A549 (cell line): ENCODE results near the gene SOWAHC. TPM values are rescaled to one million over a fixed set of nuclear protein-coding genes. Genes with fewer than 3 reads are reported as not detected.
A peak's percentile ranks its signal among the peaks of the same experiment; 100 is the strongest.

Experiments used
- ATAC-seq, 2 experiments: fragments of 200-7000 bp in 1 of 2; fragments of >200 bp in 1 of 2; cut with Nextera tagmentation in 1 of 2; cut with Tn5 transposase in 1 of 2; 3 replicates each; pipeline versions ENCODE4 v1.8.0 to v1.9.1; 2018 to 2020; ENCODE audit warnings: mild to moderate bottlenecking in 1 of 2, moderate library complexity in 1 of 2
- CTCF ChIA-PET: fragments of 300-600 bp; sonication (Branson Sonifier 250); formaldehyde crosslinking; extraction: SDS; loops from one replicate; lab custom pipeline; 2021; ENCODE audit warnings: antibody characterized with exemption, inconsistent platforms; lab: Yijun Ruan, JAX
- POLR2A ChIA-PET: fragments of 350-600 bp; formaldehyde crosslinking; extraction: SDS; loops from one replicate; lab custom pipeline; 2021; ENCODE audit warnings: antibody characterized with exemption, inconsistent platforms; lab: Yijun Ruan, JAX
- DNase-seq, 2 experiments: peaks; one replicate each; pipeline versions ENCODE4 v3.0.0 to v3.0.0-alpha.2; 2011 to 2016; ENCODE audit warnings: low read depth in 1 of 2, low spot score in 1 of 2
- FAIRE-seq: peaks from 2 replicates; lab custom pipeline; 2011; peaks lifted over from hg19 to GRCh38; lab: Jason Lieb, UNC
- H3K27ac ChIP-seq, 2 experiments: fragments of >200 bp; sonication (Bioruptor Twin); formaldehyde crosslinking; 3 replicates each; pipeline ENCODE4 v1.5.1; 2016 to 2017
- H3K4me1 ChIP-seq: fragments of >200 bp; sonication (Bioruptor Twin); formaldehyde crosslinking; 3 replicates; pipeline ENCODE4 v1.6.1; 2016
- H3K4me2 ChIP-seq: fragments of >200 bp; sonication (Bioruptor Twin); formaldehyde crosslinking; 3 replicates; pipeline ENCODE4 v1.6.1; 2016
- H3K4me3 ChIP-seq: fragments of >200 bp; sonication (Bioruptor Twin); formaldehyde crosslinking; 3 replicates; pipeline ENCODE4 v1.5.1; 2016
- H3K9me3 ChIP-seq: fragments of >200 bp; sonication (Bioruptor Twin); formaldehyde crosslinking; 3 replicates; pipeline ENCODE4 v1.6.1; 2016
- CBX8 ChIP-seq: fragments of 200-600 bp; sonication (generic); IDR thresholded peaks from 2 replicates; pipeline ENCODE4 v1.6.1; 2016
- CHD2 ChIP-seq: fragments of 150-350 bp; IDR thresholded peaks from 2 replicates; pipeline ENCODE4 v1.6.1; 2014; ENCODE audit warnings: low read length; ENCODE audit not compliant: partially characterized antibody
- EHF ChIP-seq: fragments of 250-450 bp; sonication (Bioruptor Pico); IDR thresholded peaks from 2 replicates; pipeline ENCODE4 v1.5.0; 2020; ENCODE audit warnings: mild to moderate bottlenecking
- EP300 ChIP-seq, 2 experiments: fragments of >200 bp; sonication (Bioruptor Twin); formaldehyde crosslinking; IDR thresholded peaks; 2 replicates in 1 of 2; 3 replicates in 1 of 2; pipeline ENCODE4 v1.6.1; 2016 to 2017
- FOSB ChIP-seq: fragments of 250-450 bp; sonication (Bioruptor Pico); IDR thresholded peaks from 2 replicates; pipeline ENCODE4 v1.5.0; 2020; ENCODE audit warnings: mild to moderate bottlenecking, moderate library complexity
- FOSL2 ChIP-seq, 2 experiments: fragments of 450-650 bp in 1 of 2; fragments of >200 bp in 1 of 2; sonication (Bioruptor Twin) in 1 of 2; formaldehyde crosslinking; IDR thresholded peaks; 2 replicates each; pipeline versions ENCODE4 v1.5.0 to v1.6.1; 2016 to 2020; ENCODE audit warnings: mild to moderate bottlenecking in 1 of 2, moderate library complexity in 1 of 2
- HDAC2 ChIP-seq: fragments of 200-600 bp; sonication (generic); IDR thresholded peaks from 2 replicates; pipeline ENCODE4 v1.6.1; 2016
- HOXA7 ChIP-seq: fragments of 250-450 bp; sonication (Bioruptor Pico); IDR thresholded peaks from 2 replicates; pipeline ENCODE4 v1.5.0; 2020; ENCODE audit warnings: mild to moderate bottlenecking, moderate library complexity
- HOXB13 ChIP-seq: fragments of 250-450 bp; sonication (Bioruptor Pico); IDR thresholded peaks from 2 replicates; pipeline ENCODE4 v1.5.0; 2020; ENCODE audit warnings: low read depth, mild to moderate bottlenecking, moderate library complexity
- HOXB5 ChIP-seq: fragments of 250-450 bp; sonication (Bioruptor Pico); IDR thresholded peaks from 2 replicates; pipeline ENCODE4 v1.5.0; 2020; ENCODE audit warnings: mild to moderate bottlenecking, moderate library complexity
- JUN ChIP-seq, 2 experiments: fragments of >200 bp; sonication (Bioruptor Twin); formaldehyde crosslinking; IDR thresholded peaks; 2 replicates in 1 of 2; 3 replicates in 1 of 2; pipeline ENCODE4 v1.6.1; 2016 to 2017
- JUNB ChIP-seq: fragments of >200 bp; sonication (Bioruptor Twin); formaldehyde crosslinking; IDR thresholded peaks from 2 replicates; pipeline ENCODE4 v1.6.1; 2016
- MAFK ChIP-seq: fragments of 450-650 bp; IDR thresholded peaks from 2 replicates; pipeline ENCODE4 v1.6.1; 2014; ENCODE audit not compliant: partially characterized antibody
- MAX ChIP-seq: IDR thresholded peaks from 2 replicates; pipeline ENCODE4 v1.6.1; 2012
- NPAS2 ChIP-seq: fragments of 250-450 bp; sonication (Bioruptor Pico); IDR thresholded peaks from 2 replicates; pipeline ENCODE4 v1.8.0; 2022; ENCODE audit warnings: mild to moderate bottlenecking, moderate library complexity, borderline replicate concordance
- PHF8 ChIP-seq: fragments of 200-600 bp; sonication (generic); IDR thresholded peaks from 2 replicates; pipeline ENCODE4 v1.6.1; 2016; ENCODE audit warnings: low read depth, mild to moderate bottlenecking, antibody characterized with exemption, moderate library complexity, borderline replicate concordance
- RARB ChIP-seq: fragments of 250-450 bp; sonication (Bioruptor Pico); IDR thresholded peaks from 2 replicates; pipeline ENCODE4 v1.8.0; 2021; ENCODE audit warnings: mild to moderate bottlenecking, moderate library complexity
- REST ChIP-seq: fragments of 200-600 bp; sonication (generic); IDR thresholded peaks from 2 replicates; pipeline ENCODE4 v1.6.1; 2016; ENCODE audit warnings: antibody characterized with exemption, mild to moderate bottlenecking, moderate library complexity
- RFX5 ChIP-seq: fragments of 450-650 bp; IDR thresholded peaks from 2 replicates; pipeline ENCODE4 v1.7.1; 2014; ENCODE audit warnings: antibody characterized with exemption, mild to moderate bottlenecking, moderate library complexity
- RNF2 ChIP-seq: fragments of 200-600 bp; sonication (generic); IDR thresholded peaks from 2 replicates; pipeline ENCODE4 v1.6.1; 2016; ENCODE audit warnings: low read depth, mild to moderate bottlenecking, antibody characterized with exemption, moderate library complexity, borderline replicate concordance
- SMC3 ChIP-seq: fragments of >200 bp; sonication (Bioruptor Twin); formaldehyde crosslinking; IDR thresholded peaks from 3 replicates; pipeline ENCODE4 v1.6.1; 2018; ENCODE audit warnings: inconsistent platforms
- ZSCAN20 ChIP-seq: fragments of 250-450 bp; sonication (Bioruptor Pico); IDR thresholded peaks from 2 replicates; pipeline ENCODE4 v1.8.0; 2022; ENCODE audit warnings: mild to moderate bottlenecking, moderate library complexity
- WGBS: methylation state at CpG from one replicate; pipeline ENCODE4 v1.1.6; 2017; ENCODE audit errors: missing lambda C conversion rate; 5-methylcytosine and 5-hydroxymethylcytosine counted together
- polyA plus RNA-seq, 4 experiments: library from polyadenylated mRNA; depleted of rRNA in 3 of 4; stranded (reverse); fragments of >200 nt; fragmentation: RNase III in 1 of 4; extraction: RNeasy Plus Mini Kit Qiagen cat#74134 plus additional on column Dnase treatment in 1 of 4; gene quantifications; 2 replicates in 3 of 4; 3 replicates in 1 of 4; pipeline ENCODE4 v1.2.3, GENCODE V29; 2011 to 2017

Gene SOWAHC
- polyA plus RNA-seq, 2 of the 4 experiments (the other 2 are of a cell fraction): 13.7 to 14.2 TPM

- peak overlapping the region; percentile 78 for H3K4me2 ChIP-seq
These were observed 9.6 kb upstream of the SOWAHC start for GRCh38 chr2:109604597-109604996.

GRCh38 chr2:109607766-109608165 lies 6.4 kb upstream of the SOWAHC start:
- CTCF ChIA-PET: interaction anchor here (2.5 to 4.2 kb wide), 2 partner anchors 62 to 128 kb away, joined by 9 to 18 read pairs; no protein-coding TSS in a partner anchor
- TF ChIP-seq FOSB (CRISPR knock-in tag): no peak
- no peak for TF ChIP-seq ZSCAN20 (CRISPR knock-in tag)
- TF ChIP-seq JUNB: no peak
- no peak for TF ChIP-seq CHD2
- no peak for TF ChIP-seq RARB (CRISPR knock-in tag)
- TF ChIP-seq FOSL2 (IDR thresholded peaks at IDR 0.05): no peak
- peak; percentile 61 for TF ChIP-seq FOSL2 (CRISPR knock-in tag; IDR thresholded peaks at IDR 0.05)
- TF ChIP-seq JUN (IDR thresholded peaks at IDR 0.05): no peak
- no peak for TF ChIP-seq NPAS2 (CRISPR knock-in tag)
- TF ChIP-seq, all 56 proteins: peak for 1
- Histone ChIP-seq H3K27ac (peak overlapping the region; percentile 69 to 83), H3K4me3 (0 out of 3 replicates have a peak overlapping the region, but pooled peaks have one; percentile 4), H3K4me1 (peaks cover 69% of the 10 kb centered on the region), H3K4me2 (peak overlapping the region; percentile 78), H3K9me3 (no peaks in the 10 kb centered on the region)
- POLR2A ChIA-PET: no interaction called here
- WGBS: 10% methylated on average over 2 of the region's 2 CpGs
- ATAC-seq: no peak
- DNase-seq: no peak
- FAIRE-seq: no peak

More at GRCh38 chr2:109604597-109604996, 9.6 kb upstream of the SOWAHC start:
- FAIRE-seq (no peak), ATAC-seq (peak; percentile 71 to 92)
- peaks cover 52% of the 10 kb centered on the region for H3K4me1 ChIP-seq
- WGBS: 44% methylated on average over 5 of the region's 5 CpGs
- TF ChIP-seq PHF8 (no peak), HOXB5 (no peak), HOXB13 (CRISPR knock-in tag) (no peak), HOXA7 (CRISPR knock-in tag) (no peak), REST (no peak), ZSCAN20 (CRISPR knock-in tag) (no peak), JUN (IDR thresholded peaks at IDR 0.05) (no peak), MAFK (peak; percentile 99), MAX (no peak), RNF2 (no peak), CBX8 (no peak), SMC3 (no peak), EHF (CRISPR knock-in tag) (no peak), FOSL2 (IDR thresholded peaks at IDR 0.05) (no peak), FOSL2 (CRISPR knock-in tag; IDR thresholded peaks at IDR 0.05) (peak; percentile 29; the same call in 1 of the 2 replicates), RFX5 (no peak), RARB (CRISPR knock-in tag) (no peak), HDAC2 (no peak), EP300 (IDR thresholded peaks at IDR 0.05) (no peak)
- TF ChIP-seq, all 56 proteins: peak for 2
- POLR2A ChIA-PET: interaction anchor here (1.1 kb wide), 2 partner anchors 8 to 10 kb away, joined by 3 to 6 read pairs; partner anchors contain the start of genes SEPTIN10 and SOWAHC
- Histone ChIP-seq H3K9me3 (no peaks in the 10 kb centered on the region), H3K27ac (peak overlapping the region; percentile 26 to 77; a peak in 5 of 6 replicates), H3K4me3 (no peak overlapping the region)
- CTCF ChIA-PET: interaction anchor here (1.2 to 4.2 kb wide), 3 partner anchors 10 to 59 kb away, joined by 3 to 18 read pairs (median 4); no protein-coding TSS in a partner anchor
- peak; percentile 38 to 79 for DNase-seq
